ENCODE results near the gene TNRC6A.
"Not testable (repeated sequence)": the region's sequence is repeated elsewhere in the genome, so short reads cannot be mapped to it uniquely, and the experiment has no call there.

Gene TNRC6A

DNA sequence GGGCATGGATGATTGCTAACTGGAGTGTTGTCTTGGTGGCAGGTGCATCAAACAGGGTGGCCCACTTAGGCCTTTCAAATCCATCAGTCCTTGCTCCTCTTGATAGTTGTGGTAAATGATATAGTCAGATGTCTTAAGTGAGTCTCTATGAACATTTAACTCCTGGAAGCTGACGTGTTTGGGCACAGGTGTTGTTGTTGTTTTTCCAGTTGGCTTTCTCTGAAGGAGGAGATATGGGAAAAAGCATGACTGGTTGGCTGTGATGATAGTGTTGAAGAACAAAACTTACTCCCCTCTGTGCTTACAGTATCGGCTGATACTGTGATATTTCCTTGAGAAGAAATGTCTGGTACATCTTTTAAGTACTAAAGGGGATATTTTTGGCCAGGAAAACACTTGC, 18.0 kb downstream of the TNRC6A start:
- Histone ChIP-seq H2AFZ (ENCODE audit: low read depth, low read length, severe bottlenecking) (no peak overlapping the region), H3K9me3 (ENCODE audit: insufficient read depth, low read length) (no peaks in the 10 kb centered on the region), H3K27me3 (ENCODE audit: low read length) (no peaks in the 10 kb centered on the region), H3K36me3 (ENCODE audit: low read length) (no peaks in the 10 kb centered on the region), H3K4me2 (ENCODE audit: low read depth, low read length, poor library complexity, severe bottlenecking) (no peak overlapping the region), H3K9ac (ENCODE audit: low read length) (no peak overlapping the region), H4K20me1 (ENCODE audit: low read depth, low read length) (peaks cover 23% of the 10 kb centered on the region; the same call in 1 of the 2 replicates), H3K9me2 (replicated peaks; ENCODE audit: insufficient read depth, low read length) (no peaks in the 10 kb centered on the region), H3K79me2 (ENCODE audit: insufficient read depth, low read length) (peaks cover 99% of the 10 kb centered on the region), H3K4me3 (ENCODE audit: insufficient read depth, low read length, poor library complexity, severe bottlenecking) (no peak overlapping the region), H3F3A (ENCODE audit: insufficient read depth) (no peaks in the 10 kb centered on the region), H3K27ac (ENCODE audit: low read depth, low read length) (no peak overlapping the region)
- TF ChIP-seq EZH2phosphoT487 (conservative IDR thresholded peaks at IDR 0.05; ENCODE audit: low read length) (no peak), CTCF (IDR thresholded peaks at IDR 0.05; ENCODE audit: insufficient read depth, low read length, poor library complexity, severe bottlenecking) (no peak)

DNA sequence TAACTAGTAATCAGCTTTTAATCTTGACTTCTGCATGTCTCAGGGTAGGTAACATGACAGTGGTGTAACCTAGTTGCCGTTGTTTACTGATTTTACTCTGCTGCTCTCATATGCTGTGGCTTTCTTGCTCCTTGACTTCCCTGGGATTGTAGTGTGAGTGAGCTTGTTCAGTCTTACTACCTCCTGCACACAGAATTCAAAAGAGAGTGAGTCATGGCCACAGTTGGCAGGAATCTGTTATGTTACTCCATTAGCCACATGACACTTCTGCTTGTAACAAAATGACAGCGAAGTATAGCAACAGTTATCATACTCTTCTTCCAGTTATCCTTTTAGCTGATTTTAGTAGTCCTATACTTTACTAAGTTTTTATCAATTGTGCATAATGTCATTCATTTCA, 18.8 kb downstream of the TNRC6A start:
- Histone ChIP-seq H3K9ac (ENCODE audit: low read length) (no peak overlapping the region), H3K27ac (ENCODE audit: low read depth, low read length) (no peak overlapping the region), H3K4me2 (ENCODE audit: low read depth, low read length, poor library complexity, severe bottlenecking) (no peak overlapping the region), H3K9me2 (replicated peaks; ENCODE audit: insufficient read depth, low read length) (no peaks in the 10 kb centered on the region), H3K4me3 (ENCODE audit: insufficient read depth, low read length, poor library complexity, severe bottlenecking) (no peak overlapping the region), H3K79me2 (ENCODE audit: insufficient read depth, low read length) (peaks cover 99% of the 10 kb centered on the region), H2AFZ (ENCODE audit: low read depth, low read length, severe bottlenecking) (no peak overlapping the region), H3K9me3 (ENCODE audit: insufficient read depth, low read length) (no peaks in the 10 kb centered on the region), H3F3A (ENCODE audit: insufficient read depth) (no peaks in the 10 kb centered on the region), H3K36me3 (ENCODE audit: low read length) (no peaks in the 10 kb centered on the region), H3K27me3 (ENCODE audit: low read length) (no peaks in the 10 kb centered on the region), H4K20me1 (ENCODE audit: low read depth, low read length) (peaks cover 21% of the 10 kb centered on the region)
- TF ChIP-seq CTCF (IDR thresholded peaks at IDR 0.05; ENCODE audit: insufficient read depth, low read length, poor library complexity, severe bottlenecking) (no peak), EZH2phosphoT487 (conservative IDR thresholded peaks at IDR 0.05; ENCODE audit: low read length) (no peak)

DNA sequence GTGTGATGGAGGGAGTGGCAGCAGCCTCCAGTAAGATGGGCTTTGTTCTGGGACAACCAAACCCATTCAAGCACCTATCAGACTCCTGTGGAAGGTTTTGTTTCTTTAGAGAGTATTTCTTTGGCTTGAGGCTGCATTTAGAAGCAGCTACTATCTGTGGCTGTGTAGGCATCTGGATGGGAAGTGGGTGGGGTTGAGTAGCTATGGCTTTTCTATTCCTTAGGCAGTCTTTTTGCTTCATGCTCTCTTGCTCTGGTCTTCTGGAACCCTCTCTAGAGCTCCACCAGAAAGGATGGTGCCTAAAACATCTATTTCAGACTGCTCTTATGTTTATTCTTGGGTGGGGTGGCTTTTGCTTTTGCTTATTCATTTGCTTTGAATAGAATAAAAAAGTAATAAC, 19.9 kb downstream of the TNRC6A start:
- TF ChIP-seq EZH2phosphoT487 (conservative IDR thresholded peaks at IDR 0.05; ENCODE audit: low read length) = no peak
- no peak for TF ChIP-seq CTCF (IDR thresholded peaks at IDR 0.05; ENCODE audit: insufficient read depth, low read length, poor library complexity, severe bottlenecking)
- Histone ChIP-seq H3K36me3 (ENCODE audit: low read length) (no peaks in the 10 kb centered on the region), H3K79me2 (ENCODE audit: insufficient read depth, low read length) (peaks cover 98% of the 10 kb centered on the region), H3K9me3 (ENCODE audit: insufficient read depth, low read length) (no peaks in the 10 kb centered on the region), H3K27ac (ENCODE audit: low read depth, low read length) (no peak overlapping the region), H3K4me2 (ENCODE audit: low read depth, low read length, poor library complexity, severe bottlenecking) (no peak overlapping the region), H2AFZ (ENCODE audit: low read depth, low read length, severe bottlenecking) (no peak overlapping the region), H3F3A (ENCODE audit: insufficient read depth) (no peaks in the 10 kb centered on the region), H3K9me2 (replicated peaks; ENCODE audit: insufficient read depth, low read length) (no peaks in the 10 kb centered on the region), H4K20me1 (ENCODE audit: low read depth, low read length) (peaks cover 30% of the 10 kb centered on the region), H3K27me3 (ENCODE audit: low read length) (no peaks in the 10 kb centered on the region), H3K9ac (ENCODE audit: low read length) (no peak overlapping the region), H3K4me3 (ENCODE audit: insufficient read depth, low read length, poor library complexity, severe bottlenecking) (no peak overlapping the region)

DNA sequence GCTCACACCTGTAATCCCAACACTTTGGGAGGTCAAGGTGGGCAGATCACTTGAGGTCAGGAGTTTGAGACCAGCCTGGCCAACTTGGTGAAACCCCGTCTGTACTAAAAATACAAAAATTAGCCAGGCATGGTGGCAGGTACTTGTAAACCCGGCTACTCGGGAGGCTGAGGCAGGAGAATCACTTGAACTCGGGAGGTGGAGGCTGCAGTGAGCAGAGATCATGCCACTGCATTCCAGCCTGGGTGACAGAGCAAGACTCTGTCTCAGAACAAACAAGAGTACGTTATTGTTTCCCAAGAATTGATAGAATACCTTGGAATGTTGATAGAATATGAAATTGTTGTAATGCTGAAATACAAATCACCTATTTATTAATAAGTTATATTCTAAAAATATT, 20.4 kb downstream of the TNRC6A start:
- H2AFZ ChIP-seq (ENCODE audit: low read depth, low read length, severe bottlenecking); H3K9me3 ChIP-seq (ENCODE audit: insufficient read depth, low read length); H3K27me3 ChIP-seq (ENCODE audit: low read length); H3K4me2 ChIP-seq (ENCODE audit: low read depth, low read length, poor library complexity, severe bottlenecking); H3K36me3 ChIP-seq (ENCODE audit: low read length); H3K27ac ChIP-seq (ENCODE audit: low read depth, low read length); H3K9ac ChIP-seq (ENCODE audit: low read length); H3K9me2 ChIP-seq (replicated peaks; ENCODE audit: insufficient read depth, low read length); H3K4me3 ChIP-seq (ENCODE audit: insufficient read depth, low read length, poor library complexity, severe bottlenecking); H3F3A ChIP-seq (ENCODE audit: insufficient read depth): not testable (repeated sequence)
- Histone ChIP-seq H3K79me2 (ENCODE audit: insufficient read depth, low read length) (peaks cover 98% of the 10 kb centered on the region), H4K20me1 (ENCODE audit: low read depth, low read length) (peaks cover 34% of the 10 kb centered on the region)

All from SU-DHL-6 (cell line).